ENCODE data around the gene IRF9. TPM values are rescaled to one million over a fixed set of nuclear protein-coding genes. Genes with fewer than 3 reads are reported as not detected.

The IRF9 gene
- total and polyA plus RNA-seq, 2 of the 13 experiments (the other 11 are each of a cell fraction or from before 2014, with no cell fraction given) = 14.9 to 49.7 TPM

GRCh38 chr14:24138396-24139271, 22.4 kb upstream of the IRF9 start (continued):
- TF ChIP-seq REXO4 (CRISPR knock-in tag; IDR thresholded peaks at IDR 0.05; ENCODE audit: borderline replicate concordance) (no peak), ZBTB4 (CRISPR knock-in tag; IDR thresholded peaks at IDR 0.05; ENCODE audit: borderline replicate concordance) (no peak), ZNF547 (CRISPR knock-in tag; IDR thresholded peaks at IDR 0.05) (peak; percentile 41; the same call in 1 of the 2 replicates), ZNF605 (CRISPR knock-in tag; IDR thresholded peaks at IDR 0.05) (no peak), ZNF574 (CRISPR knock-in tag; IDR thresholded peaks at IDR 0.05) (no peak; the same call in 1 of the 2 replicates), ZNF30 (CRISPR knock-in tag; IDR thresholded peaks at IDR 0.05) (no peak), ZFP36L2 (CRISPR knock-in tag; IDR thresholded peaks at IDR 0.05) (no peak), CTCF (CRISPR knock-in tag; IDR thresholded peaks at IDR 0.05) (no peak), PHF21A (CRISPR knock-in tag; IDR thresholded peaks at IDR 0.05) (no peak), BORCS8-MEF2B (CRISPR knock-in tag; IDR thresholded peaks at IDR 0.05) (no peak; the same call in 1 of the 2 replicates), ZNF672 (CRISPR knock-in tag; IDR thresholded peaks at IDR 0.05) (no peak), HNRNPL (IDR thresholded peaks at IDR 0.05; ENCODE audit: low read depth, low read length) (no peak), ZNF556 (CRISPR knock-in tag; IDR thresholded peaks at IDR 0.05; ENCODE audit: borderline replicate concordance) (no peak), FLYWCH1 (CRISPR knock-in tag; IDR thresholded peaks at IDR 0.05) (no peak), HINFP (CRISPR knock-in tag; IDR thresholded peaks at IDR 0.05; ENCODE audit: low read depth) (no peak; the same call in 1 of the 2 replicates)
- TF ChIP-seq, protein P1, sequence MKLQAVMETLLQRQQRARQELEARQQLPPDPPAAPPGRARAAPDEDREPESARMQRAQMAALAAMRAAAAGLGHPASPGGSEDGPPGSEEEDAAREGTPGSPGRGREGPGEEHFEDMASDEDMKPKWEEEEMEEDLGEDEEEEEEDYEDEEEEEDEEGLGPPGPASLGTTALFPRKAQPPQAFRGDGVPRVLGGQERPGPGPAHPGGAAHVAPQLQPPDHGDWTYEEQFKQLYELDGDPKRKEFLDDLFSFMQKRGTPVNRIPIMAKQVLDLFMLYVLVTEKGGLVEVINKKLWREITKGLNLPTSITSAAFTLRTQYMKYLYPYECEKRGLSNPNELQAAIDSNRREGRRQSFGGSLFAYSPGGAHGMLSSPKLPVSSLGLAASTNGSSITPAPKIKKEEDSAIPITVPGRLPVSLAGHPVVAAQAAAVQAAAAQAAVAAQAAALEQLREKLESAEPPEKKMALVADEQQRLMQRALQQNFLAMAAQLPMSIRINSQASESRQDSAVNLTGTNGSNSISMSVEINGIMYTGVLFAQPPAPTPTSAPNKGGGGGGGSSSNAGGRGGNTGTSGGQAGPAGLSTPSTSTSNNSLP (IDR thresholded peaks at IDR 0.05; ENCODE audit: low read depth, low read length) = no peak

All from HepG2 (cell line).